GM18870 (cell line): ENCODE measurements around the gene CCND2.
"Not testable (repeated sequence)": the region's sequence is repeated elsewhere in the genome, so short reads cannot be mapped to it uniquely, and the experiment has no call there.

ENCODE experiments used
- ATAC-seq: cut with Tn5 transposase; IDR thresholded peaks from one replicate; pipeline ENCODE4 v1.9.1; 2021; ENCODE audit warnings: moderate library complexity; ENCODE audit not compliant: unreplicated experiment

Gene CCND2

DNA sequence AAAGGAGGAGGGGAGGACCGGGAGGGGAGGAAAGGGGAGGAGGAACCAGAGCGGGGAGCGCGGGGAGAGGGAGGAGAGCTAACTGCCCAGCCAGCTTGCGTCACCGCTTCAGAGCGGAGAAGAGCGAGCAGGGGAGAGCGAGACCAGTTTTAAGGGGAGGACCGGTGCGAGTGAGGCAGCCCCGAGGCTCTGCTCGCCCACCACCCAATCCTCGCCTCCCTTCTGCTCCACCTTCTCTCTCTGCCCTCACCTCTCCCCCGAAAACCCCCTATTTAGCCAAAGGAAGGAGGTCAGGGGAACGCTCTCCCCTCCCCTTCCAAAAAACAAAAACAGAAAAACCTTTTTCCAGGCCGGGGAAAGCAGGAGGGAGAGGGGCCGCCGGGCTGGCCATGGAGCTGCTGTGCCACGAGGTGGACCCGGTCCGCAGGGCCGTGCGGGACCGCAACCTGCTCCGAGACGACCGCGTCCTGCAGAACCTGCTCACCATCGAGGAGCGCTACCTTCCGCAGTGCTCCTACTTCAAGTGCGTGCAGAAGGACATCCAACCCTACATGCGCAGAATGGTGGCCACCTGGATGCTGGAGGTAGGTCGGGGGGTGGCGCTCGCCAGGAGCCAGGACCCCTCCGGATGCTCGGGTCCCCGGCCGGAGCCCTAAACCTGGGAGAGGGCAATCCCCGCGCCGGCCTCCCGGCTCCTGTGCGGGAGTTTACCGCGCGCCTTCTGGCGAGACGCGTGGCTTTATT lies at the start of gene CCND2:
TSS of gene CCND2 (plus strand) at position 111 of the 744 bp plus-strand sequence. CDS start at position 390, 279 bp downstream.
- ATAC-seq, result no peak

DNA sequence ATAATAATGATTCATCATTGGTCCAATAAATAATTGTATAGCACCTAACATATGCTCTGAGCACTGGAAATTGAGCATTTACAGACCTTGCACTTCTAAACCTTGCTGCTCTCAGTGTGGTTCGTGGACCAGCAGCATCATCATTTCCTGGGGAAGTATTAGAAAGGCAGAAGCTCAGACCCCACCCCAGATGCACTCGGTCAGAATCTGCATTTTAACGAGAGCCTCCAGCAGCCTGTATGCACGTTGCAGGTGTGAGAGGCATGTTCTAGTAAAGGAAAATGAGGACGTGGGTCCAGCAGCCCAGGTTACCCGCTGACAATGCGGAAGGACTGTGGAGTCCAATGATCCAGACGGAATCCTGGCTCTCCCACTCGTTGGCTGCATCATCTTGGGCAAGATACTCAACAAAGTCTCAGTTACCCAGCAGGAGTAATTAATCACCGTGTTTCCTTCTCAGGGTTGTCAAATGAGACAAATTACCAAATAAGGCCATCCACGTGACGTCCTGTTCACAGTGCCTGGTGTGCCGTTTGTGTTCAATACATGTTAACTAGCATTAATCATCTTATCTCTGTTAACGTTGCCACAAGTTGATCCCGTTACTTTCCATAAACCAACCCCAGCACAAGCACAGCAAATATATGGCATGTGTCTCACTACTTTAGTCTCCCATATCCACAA lies 49.2 kb upstream of the CCND2 start:
- ATAC-seq, result no peak

DNA sequence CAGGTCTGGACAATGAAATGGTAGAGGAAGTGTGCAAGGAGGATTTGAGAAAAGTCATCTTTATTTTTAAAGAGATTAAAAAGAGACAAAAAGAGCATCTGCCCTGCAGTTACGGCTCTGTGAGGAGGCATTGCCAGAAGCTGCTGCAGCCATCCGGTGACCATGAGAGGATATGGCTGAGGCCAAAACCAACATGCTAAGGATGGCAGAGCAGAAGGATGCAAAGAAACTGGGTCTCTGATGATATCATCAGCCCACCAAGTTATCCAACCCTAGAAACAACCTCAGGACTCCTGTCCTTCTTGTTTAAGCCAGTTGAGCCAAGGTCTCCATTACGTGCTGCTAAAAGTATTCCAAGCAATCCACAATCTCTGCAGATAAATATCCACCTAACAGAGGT lies 48.0 kb upstream of the CCND2 start:
- ATAC-seq, result no peak

DNA sequence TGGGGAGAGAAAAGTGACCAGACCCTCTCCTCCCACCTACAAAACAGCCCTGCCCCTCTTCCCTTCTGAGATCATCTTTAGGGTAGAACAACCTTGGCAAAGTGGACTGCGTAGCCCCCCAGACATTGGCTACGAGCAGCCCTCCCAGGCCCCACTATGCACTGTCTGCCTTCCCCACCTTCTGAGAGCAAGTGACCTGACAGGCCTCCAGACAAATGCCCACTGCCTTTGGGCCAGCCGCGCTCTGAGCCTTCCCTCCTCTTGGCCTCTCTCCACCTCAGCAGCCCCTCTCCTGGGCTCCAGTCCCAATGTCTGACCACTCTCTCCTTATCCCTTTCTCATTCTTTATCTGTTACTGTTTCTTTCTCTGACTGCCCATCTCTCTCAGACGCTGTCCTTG lies 46.5 kb upstream of the CCND2 start:
- no peak for ATAC-seq

- ATAC-seq, result no peak
Observed at GRCh38 chr12:4228122-4228580, 45.4 kb upstream of the CCND2 start.

DNA sequence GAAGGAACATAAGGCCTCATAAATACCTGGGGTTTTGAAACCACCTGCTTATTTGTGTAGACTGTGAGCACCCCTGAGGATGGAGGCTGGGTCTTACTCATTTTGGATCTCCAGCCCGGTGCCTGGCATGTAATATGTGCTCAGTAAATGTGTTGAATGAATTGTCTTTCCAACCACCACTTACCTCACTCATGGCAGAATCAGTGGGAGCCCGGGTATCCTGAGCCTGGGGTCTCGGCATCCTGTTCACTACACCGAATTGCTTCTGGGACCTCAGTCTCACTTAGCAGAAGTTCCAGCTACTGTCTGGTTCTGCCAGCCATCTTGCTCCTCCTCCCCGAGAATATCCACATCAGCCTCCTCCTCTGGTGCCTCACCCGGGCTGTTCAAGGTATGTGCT lies 43.0 kb upstream of the CCND2 start:
- ATAC-seq, result no peak

GRCh38 chr12:4238577-4238976 lies 35.0 kb upstream of the CCND2 start:
- no peak for ATAC-seq

- no peak for ATAC-seq
Observed at GRCh38 chr12:4239746-4240145, 33.8 kb upstream of the CCND2 start.

GRCh38 chr12:4240161-4240783 lies 33.3 kb upstream of the CCND2 start:
- ATAC-seq, result no peak

GRCh38 chr12:4240981-4241380 lies 32.6 kb upstream of the CCND2 start:
- no peak for ATAC-seq

DNA sequence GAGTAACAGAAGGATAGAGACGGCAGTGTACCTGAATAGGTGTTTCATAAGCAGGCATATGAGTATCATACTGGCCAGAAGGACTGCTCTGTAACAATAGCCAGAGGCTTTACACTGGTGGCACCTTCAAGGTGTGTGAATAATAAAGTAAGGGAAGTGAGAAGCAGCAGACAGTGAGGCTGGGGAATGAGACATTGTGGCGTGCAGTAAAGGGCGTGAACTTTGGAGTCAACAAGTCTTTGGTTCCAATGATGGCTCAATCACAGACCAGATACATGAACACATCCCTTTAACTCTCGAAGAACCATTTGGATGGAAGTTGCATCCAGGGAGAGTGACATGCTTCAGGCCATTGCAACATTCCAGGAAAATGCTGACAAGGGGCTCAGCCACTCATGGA lies 32.0 kb upstream of the CCND2 start:
- ATAC-seq, result no peak

GRCh38 chr12:4242595-4242994 lies 31.0 kb upstream of the CCND2 start:
- no peak for ATAC-seq

DNA sequence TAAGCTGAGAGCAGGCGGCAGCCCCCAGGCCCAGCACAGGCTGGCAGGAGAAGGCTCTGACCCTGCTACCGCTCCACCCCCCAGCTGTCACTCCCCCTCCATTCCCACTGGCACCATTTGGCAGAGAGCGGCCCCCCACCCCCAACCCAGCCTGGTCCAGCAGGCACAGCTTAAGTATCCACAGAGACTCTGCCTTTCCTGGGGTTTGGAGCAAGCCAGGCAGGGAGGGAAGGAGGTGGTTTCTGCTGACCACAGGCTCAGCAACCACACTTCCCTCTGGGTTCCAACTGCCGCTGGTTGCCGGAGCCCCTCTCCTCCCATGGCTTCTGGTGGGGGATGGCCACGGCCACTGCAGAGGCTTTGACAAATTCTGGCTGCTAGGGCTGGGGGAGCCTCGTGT lies 30.5 kb upstream of the CCND2 start:
- ATAC-seq, result no peak

- ATAC-seq, result not testable (repeated sequence)
Observed at GRCh38 chr12:4243491-4244100, 30.0 kb upstream of the CCND2 start.

DNA sequence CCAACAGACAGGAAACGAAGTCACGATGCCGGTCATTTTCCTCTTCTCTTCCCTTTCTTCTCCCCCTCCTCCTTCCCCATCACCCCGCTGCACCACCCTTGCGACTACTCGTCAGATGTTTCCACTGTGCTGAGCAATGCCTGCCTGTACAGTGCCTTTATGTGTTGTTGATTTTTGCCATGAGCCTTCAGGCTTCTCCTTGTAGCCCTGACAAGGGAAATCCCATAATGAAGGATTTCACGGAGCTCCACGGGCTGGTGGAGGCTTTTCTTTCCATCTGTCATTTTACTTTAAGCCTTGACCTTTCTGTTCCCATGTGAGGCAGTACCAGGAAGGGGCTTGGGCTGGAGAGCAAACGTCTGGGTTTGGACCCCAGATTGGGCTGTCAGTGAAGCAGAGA lies 28.7 kb upstream of the CCND2 start:
- no peak for ATAC-seq

DNA sequence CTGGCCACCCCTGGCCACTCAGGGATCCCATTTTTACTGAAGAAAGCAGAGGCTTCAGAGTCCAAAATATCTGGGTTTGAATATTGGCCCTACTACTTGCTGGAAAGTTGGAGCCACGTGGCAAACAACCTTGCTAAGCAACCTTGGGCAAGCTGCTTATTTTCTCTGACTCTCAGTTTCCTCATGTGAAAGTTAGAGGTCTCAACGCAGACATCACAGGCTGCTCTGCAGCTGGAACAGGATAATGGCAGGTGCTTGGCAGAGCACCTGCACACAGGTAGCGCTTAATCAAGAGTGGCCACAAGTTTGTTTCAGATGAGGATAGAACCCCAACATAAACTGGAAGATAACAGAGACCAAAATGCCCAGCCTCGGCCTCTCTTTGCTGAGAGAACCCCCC lies 28.1 kb upstream of the CCND2 start:
- no peak for ATAC-seq

GRCh38 chr12:4246116-4246515 lies 27.4 kb upstream of the CCND2 start:
- ATAC-seq, result no peak

DNA sequence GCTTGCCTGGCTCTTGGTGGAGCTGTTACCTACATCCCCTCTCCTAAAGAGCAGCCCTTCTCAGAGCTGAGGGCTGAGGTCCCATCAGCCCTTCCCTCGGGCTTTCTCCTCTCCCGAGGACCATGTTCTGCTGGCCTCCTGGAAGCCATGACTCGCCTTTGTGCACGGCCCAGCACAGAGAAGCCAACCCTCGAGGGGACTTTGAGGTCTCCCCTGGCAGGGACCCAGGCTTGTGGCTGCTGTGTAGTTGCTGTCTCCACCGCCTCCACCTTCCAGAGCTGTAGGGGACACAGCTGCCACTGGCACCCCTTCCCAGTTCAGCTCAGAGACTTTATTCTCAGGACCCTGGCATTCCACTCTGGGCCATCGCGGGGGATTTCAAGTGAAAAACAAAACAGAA lies 22.9 kb upstream of the CCND2 start:
- ATAC-seq, result no peak

GRCh38 chr12:4251216-4251891 lies 22.2 kb upstream of the CCND2 start:
- ATAC-seq, result no peak

GRCh38 chr12:4251967-4252366 lies 21.6 kb upstream of the CCND2 start:
- ATAC-seq, result no peak

DNA sequence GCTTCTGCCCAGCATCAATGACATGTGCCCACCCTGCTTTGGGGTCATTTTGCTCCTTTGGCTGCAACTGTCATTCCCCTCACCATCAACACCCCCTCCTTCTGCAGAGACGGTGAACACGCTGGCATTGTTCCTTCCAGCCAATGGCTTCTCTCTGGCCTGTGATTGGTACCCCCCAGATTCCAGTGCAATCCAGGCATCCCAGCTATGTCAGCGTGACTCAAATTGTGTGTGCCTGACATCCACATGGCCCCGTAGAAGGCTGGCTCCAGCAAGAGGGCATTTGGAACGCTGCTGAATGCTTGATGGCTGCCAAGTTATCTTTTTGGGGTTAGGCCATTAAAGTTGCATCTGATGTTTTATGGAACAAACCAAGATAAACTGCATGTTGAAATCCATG lies 21.0 kb upstream of the CCND2 start:
- ATAC-seq, result no peak
